ENCODE data around the gene APEX2.

Gene APEX2

GRCh38 chrX:54995621-54996020 lies 4.5 kb upstream of the APEX2 start:
- Histone ChIP-seq H3K4me3 (no peak overlapping the region), H3K27ac (no peak overlapping the region)
- no peak for DNase-seq (ENCODE audit: low spot score)
- no peak for TF ChIP-seq CTCF (IDR thresholded peaks at IDR 0.05)

DNA sequence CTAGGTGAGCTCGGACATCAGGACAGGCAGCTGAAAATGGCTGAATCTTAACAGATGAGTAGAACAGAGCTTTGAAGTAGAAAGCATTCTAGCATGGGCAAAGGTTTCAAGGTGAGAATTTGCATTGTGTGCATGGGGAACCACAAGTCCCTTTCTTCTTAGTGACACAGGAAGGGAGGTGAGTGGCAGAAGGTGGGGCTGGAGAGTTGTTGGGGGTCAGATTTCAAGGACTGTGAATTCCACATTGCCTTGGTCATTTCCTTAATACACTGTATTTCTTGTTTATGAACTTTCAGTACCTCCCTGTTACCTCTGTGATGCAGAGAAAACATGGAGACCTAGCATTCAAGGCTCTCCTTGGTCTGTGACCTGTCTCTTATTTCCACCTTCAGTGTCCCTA lies 4.1 kb downstream of the APEX2 start:
- Histone ChIP-seq H3K27ac (no peak overlapping the region), H3K4me3 (no peak overlapping the region)
- TF ChIP-seq CTCF (IDR thresholded peaks at IDR 0.05) = no peak
- no peak for DNase-seq (ENCODE audit: low spot score)

DNA sequence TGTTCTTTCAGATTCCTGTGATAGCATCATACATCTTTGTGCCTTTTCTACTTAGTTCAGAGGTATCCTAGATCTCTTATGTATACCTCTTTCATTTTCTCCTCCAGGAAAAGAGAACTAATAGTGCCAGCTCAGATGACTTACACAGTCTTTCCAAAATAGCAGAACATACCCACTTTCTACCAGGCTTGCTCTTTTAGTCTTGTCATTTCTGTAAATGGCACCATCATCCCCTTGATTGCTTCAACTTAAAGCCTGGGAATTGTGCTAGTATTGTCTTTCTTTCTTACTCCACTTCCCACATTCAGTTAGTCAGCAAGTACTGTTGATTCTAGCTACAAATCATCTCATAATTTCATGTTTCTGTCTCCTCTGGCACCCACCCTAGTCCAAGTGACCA lies 5.1 kb downstream of the APEX2 start:
- no peak for DNase-seq (ENCODE audit: low spot score)

DNA sequence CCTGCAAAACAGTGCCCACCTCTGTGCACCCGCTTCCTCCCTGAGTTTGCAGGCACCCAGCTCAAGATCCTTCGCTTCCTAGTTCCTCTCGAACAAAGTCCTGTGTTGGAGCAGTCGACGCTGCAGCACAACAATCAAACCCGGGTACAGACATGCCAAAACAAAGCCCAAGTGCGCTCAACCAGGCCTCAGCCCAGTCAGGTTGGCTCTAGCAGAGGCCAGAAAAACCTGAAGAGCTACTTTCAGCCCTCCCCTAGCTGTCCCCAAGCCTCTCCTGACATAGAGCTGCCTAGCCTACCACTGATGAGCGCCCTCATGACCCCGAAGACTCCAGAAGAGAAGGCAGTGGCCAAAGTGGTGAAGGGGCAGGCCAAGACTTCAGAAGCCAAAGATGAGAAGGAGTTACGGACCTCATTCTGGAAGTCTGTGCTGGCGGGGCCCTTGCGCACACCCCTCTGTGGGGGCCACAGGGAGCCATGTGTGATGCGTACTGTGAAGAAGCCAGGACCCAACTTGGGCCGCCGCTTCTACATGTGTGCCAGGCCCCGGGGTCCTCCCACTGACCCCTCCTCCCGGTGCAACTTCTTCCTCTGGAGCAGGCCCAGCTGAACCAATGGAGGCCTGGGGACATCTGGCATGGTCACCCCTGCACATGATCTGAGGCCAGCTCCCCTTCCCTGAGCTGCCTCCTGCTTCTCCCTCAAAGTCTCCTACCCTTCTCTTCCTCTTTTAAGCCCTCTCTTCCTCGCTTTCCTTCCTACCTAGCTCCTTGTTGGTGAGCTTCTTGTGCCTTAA lies 6.9 kb downstream of the APEX2 start:
- no peak for TF ChIP-seq CTCF (IDR thresholded peaks at IDR 0.05)
- H3K4me3 ChIP-seq = no peak overlapping the region
- H3K27ac ChIP-seq = no peak overlapping the region
- DNase-seq (ENCODE audit: low spot score) = no peak

More for the DNA sequence above, 5.1 kb downstream of the APEX2 start:
- Histone ChIP-seq H3K4me3 (no peak overlapping the region), H3K27ac (no peak overlapping the region)
- no peak for TF ChIP-seq CTCF (IDR thresholded peaks at IDR 0.05)

- no peak for DNase-seq (ENCODE audit: low spot score)
- H3K27ac ChIP-seq = peak overlapping the region in 1 of 2 donors; percentile 46
Measured at GRCh38 chrX:55007656-55008055, 7.5 kb downstream of the APEX2 start.

DNA sequence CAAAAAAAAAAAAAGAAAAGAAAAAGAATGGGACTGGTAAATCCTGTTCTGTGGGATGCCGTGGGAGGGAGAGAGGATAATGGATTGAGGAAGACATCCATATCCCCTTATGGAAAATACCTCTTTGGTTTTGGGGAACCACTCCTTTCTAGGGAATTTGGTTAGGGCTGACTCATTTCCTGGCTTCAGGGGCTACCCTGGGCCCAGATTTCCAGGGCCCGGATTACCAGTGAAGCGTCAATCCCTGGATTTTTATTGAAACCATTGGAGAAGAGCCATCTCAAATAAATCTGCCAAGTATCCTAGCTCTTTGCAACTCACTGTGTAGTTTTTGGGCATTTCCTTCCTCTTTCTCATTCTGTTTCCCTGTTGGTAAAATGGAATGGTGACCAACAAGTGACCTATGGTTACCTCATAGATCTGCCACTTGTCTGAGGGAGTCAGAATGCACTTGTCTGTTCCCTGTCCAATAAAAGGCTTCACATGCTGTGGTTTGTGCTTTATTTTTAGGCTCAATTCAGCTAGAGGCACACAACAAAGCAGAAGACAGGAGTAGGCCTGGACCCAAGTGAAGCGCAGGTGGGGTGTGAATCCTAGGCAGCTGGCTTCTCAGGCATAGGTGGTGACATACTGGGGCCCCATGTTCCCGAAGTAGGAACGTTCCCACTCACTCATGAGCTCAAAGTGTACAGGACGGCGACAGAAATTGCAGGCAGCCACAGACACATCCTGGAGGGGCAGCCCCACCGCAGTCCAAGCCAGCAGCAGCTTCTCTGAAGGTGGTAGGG lies 8.6 kb downstream of the APEX2 start:
- H3K27ac ChIP-seq = peak overlapping the region; percentile 14 to 56
- no peak for DNase-seq (ENCODE audit: low spot score)
- no peak overlapping the region for H3K4me3 ChIP-seq
- no peak for TF ChIP-seq CTCF (IDR thresholded peaks at IDR 0.05)

More at GRCh38 chrX:55007656-55008055, 7.5 kb downstream of the APEX2 start:
- H3K4me3 ChIP-seq = no peak overlapping the region
- no peak for TF ChIP-seq CTCF (IDR thresholded peaks at IDR 0.05)

All from coronary artery (tissue), 2 donors.